SHP77 treated with DMSO at 0.1 percent for 48 hours (cell line): ENCODE results near the gene FOSB.
"Not testable (repeated sequence)": the region's sequence is repeated elsewhere in the genome, so short reads cannot be mapped to it uniquely, and the experiment has no call there.

Experiments
- DNase-seq: peaks from one replicate; lab custom pipeline; 2025; lab: John Stamatoyannopoulos, UW

FOSB gene

DNA sequence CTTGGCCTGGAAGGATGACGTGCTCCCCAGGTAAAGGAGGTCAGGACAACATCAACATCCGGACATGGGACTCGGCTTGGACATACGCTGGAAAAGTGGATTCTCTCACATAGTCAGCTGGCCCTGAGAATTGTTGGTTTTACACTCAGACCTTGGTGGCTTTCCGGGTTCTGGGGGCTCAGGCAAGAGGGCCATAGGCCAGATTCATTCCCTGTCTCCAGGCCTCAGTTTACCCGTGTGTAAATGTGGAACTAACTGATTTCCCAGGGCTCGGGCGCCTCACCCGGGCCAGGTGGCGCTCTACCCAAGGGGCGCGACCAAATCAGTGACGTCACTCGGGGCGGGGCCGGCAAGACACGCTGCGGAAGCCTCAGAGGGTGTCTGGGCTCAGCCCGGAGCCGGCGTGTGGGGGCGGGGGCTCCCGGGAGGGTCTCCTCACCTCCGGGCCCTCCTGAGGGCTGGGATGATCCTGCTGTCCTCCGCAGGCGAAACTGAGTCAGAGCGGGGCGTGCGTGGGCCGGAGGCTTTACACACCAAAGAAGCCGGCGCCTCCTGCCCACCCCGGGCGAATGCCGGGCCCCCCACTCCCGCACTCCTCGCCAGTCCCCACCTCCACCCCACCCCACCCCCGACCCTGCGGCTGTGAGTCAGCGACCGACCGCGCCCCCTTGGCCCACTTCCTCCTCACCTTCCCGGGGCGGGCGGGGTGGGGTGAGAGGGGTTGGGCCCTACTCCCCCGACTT, 38.6 kb downstream of the FOSB start:
- DNase-seq = peak; percentile 75

DNA sequence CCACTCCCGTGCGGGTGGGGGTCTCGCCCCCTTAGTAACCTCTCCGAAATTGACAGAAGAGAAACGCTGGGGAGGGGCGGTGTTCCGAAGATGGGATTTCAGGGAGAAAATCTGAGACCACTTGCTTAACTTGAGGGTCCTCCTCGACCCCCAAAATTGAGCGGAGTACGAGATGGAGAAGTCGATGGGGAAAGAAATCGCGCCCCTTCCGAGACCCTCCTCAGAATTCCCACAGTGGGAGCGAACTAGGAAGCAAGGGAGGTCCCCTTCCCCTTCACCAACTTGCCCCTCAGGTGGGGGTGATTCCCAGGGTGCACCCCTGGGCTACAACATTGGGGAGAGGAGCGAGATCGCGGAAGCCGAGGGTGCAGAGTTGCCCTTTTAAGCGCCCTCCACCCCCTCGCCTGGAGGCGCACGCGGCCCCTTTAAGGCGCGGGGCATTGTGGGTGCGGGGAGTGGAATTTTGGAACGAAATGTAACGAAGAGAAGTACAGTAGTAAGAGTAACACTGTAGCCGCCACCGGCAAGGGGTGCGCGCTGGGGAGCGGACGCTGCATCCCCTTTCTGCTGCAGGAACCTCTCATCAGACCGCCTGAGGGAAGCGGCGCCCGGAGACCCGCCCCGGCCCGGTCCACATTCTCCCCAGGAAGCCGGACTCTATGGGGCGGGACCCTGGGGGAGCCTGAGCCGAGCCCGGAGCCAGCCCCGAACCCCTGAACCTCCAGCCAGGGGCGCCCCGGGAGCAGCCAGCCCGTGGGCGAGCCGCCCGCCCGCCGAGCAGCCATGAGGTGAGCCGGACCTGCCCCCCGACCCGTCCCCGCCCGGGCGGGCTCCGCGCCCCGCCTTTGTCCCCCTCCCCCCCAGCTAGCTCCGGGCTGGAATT, 39.4 kb downstream of the FOSB start, which contains the start of gene VASP:
TSS of gene VASP (plus strand) at position 491 of the 883 bp plus-strand sequence. CDS start at position 784, 293 bp downstream.
- peak; percentile 51 for DNase-seq

DNA sequence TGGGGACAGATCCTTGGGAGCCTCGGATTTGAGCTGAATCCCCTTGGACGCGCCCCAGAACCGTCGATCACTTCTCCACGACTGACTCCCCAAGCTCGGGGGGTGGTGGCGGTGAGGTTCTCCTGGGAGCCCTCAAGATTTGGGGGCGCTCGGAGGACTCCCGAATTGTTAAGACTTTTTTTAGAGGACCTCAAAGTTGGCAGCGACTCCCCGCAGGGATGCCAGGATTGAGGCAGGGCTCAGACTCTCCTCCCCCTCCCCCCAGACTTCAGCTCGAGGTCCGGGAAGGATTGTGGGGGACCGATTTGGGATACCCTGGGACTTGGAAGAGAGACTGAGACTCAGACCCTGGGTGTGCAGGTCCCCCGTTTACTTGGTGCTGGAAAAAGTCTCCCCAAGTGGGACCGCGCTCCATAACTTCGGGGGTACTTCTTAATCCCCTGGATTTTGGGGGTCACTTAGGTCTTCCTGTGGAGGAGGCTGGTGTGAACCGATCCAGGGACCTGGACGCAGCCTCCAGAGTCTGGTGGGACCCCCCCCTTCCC, 40.1 kb downstream of the FOSB start:
- DNase-seq = no peak

DNA sequence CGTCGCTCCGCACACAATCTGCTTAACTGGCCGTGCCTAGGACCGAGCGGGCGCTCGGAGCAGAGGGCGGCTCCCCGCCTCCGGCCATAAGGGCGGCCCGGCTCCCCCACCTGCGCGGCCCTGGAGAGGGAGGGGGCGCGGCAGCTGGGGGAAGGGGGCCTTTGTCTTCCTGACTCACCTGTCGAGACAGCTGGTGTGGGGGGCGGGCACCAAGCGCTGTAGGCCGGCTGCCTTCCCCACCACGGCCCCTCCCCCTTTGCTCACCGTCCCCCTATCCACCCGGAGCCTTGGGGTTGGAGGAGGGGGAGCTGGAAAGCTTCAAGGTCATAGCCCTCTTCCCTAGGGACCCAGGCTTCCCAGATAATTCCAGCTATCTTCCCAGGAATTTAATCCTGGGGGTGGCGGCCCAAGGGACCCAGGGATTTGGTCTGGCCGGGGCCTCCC, 40.6 kb downstream of the FOSB start:
- no peak for DNase-seq

DNA sequence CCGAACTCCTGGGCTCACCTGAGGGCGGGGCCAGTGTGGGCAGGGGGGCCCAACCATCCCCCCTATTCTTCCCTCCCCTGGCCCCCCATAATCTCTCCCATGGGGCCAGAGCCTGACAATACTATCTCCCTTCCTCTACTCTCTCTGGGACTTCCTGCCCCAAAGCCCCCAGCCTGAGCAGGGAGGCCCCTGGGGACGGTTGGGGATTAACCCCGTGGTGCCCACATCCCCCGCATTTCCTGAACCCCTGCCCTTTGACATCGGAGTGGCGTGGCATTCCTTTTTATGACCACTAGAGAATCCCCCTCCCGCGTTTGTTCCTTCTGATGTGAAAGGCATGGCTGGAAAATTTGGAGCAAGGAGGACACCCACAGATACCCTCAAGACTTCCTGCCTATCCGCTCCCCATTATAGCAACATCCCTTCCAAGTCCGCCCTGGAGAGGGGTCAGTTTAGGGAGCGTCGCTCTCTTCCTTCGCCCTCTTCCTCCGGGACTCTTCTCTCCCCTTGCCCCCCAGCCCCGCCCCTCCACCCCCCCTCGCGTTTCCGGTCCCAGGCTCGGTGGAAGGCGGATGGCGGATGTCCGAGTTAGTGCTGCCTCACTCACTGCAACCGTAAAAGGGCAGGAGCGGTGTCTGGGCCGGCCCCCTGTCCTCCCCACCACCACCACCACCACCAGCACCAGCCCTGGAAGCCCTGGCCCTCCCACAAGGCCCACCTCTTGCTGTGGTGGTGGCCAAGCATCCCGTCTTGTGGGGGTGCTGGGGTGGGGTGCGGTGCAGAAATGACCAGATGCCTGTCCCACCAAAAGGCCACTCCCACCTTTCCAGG, 41.3 kb downstream of the FOSB start:
- DNase-seq = no peak

DNA sequence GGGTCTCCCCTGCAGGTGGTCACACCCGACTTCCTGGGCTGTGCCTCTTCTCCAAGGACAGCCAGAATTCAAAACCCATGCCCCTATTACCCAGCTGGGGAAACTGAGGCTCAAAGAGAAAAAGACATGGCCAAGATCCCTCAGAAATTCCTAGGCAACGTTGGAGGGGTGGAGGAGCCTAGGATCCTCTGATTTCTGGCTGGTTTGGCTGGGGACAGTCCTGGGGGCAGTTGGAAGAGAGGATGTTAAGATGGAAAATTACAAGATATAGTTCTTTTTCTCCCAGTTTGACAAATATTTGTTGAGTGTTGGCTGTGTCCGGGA, 41.9 kb downstream of the FOSB start:
- no peak for DNase-seq

DNA sequence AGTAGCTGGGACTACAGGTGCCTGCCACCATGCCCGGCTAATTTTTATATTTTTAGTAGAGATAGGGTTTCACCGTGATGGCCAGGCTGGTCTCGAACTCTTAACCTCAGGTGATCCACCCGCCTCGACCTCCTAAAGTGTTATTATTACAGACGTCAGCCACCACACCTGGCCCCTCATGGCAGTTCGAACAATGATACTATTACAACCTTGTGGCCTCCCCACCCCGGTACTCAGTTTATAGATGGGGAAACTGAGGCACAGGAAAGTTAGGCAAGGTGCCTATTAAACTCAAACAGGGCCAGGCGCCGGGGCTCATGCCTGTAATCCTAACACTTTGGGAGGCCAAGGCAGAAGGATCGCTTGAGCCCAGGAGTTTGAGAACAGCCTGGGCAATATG, 42.6 kb downstream of the FOSB start:
- DNase-seq = not testable (repeated sequence)

DNA sequence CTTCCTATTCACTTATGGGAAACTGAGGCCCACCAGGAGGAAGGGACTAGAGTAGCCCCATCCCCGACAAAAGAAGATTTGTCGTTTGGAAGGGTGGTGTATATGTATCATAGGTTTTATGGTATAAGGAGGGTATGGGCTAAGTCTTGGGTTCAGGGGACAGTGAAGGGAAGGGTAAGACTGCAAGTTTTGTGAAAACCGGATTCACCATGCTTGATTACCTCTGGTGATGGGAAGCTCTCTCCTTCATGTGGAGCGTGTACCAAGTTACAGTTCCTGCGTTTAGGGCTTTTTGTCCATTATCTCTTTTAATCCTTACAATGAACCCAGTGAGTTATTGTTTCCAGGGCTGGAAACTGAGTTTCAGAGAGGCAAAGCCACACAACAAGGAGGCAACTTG, 43.3 kb downstream of the FOSB start:
- no peak for DNase-seq

DNA sequence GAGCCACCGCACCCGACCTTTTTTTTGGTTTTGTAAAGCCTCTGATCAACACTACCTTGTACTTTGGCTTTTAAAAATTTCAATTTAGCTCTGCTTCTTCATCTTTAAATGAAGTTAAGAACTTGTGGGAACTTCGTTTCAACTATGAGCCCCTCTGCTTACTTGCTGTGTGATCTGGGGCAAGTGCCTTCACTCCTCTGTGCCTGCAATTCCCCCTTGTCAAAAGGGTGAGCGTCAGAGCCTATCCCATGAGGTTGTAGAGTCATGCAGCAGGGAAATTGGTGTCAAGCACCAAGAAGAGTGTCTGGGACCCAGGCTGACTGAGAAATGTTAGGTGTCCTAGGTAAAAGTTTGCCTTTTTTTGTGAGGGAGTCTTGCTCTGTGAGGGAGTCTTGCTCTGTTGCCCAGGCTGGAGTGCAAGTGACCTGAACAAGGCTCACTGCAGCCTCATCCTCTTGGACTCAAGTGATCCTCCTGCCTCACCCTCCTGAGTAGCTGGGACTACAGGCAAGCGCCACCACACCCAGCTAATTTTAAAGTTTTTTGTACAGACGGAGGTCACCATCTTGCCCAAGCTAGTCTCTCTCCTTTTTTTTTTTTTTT, 45.2 kb downstream of the FOSB start:
- no peak for DNase-seq

DNA sequence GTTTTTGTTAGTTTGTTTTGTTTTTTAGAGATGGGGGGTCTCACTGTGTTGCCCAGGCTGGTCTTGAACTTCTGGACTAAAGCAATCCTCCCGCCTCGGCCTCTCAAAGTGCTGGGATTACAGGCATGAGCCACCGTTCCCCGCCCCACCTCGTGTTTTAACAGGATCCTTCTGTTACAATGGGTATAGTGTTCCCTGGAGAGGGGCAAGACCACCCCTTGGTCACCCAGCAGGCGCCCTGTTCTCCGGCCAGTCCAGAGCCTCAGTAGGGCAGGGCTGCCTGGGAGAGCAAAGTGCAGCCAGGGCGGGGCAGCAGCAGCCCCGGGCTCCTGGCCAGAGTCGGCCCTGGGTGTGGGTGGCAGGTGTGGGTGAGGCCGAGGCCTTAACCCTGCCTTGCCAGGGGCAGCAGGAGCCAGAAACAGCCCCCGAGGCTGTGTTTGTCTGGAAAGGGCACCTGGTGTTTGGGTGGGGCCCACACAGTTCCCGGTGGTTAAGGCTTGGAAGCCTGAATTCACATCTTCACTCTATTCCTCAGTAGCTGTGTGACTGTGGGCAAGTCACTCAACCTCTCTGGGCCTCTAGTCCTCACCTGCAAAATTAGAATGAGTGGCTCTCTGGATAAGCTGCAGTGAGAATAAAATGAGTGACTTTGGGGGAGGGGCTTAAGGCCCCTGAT, 46.7 kb downstream of the FOSB start:
- no peak for DNase-seq

DNA sequence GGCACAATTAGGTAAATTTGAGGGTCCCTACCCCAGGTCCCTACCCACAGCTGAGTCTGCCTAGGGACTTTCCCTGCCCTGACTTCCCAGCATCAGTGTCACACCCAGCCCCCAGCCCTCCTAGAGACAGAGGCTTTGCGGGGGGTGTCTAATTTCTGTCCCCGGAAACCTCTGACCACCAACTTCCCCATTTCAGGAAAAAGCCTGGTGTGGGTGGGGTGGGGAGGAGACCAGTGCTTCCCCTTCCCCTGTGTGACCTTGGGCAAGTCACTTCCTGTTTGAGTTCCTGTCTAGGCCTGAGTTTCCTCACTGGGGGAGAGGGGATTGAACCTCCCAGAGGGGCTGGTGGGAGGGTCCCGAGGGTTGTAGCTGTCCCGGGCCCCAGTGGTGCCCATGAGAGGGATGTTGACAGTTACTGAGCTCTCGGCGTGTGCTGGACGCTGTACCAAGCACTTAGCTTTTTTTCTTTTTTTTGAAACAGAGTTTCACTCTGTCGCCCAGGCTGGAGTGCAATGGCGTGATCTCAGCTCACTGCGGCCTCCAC, 47.4 kb downstream of the FOSB start:
- DNase-seq = no peak

DNA sequence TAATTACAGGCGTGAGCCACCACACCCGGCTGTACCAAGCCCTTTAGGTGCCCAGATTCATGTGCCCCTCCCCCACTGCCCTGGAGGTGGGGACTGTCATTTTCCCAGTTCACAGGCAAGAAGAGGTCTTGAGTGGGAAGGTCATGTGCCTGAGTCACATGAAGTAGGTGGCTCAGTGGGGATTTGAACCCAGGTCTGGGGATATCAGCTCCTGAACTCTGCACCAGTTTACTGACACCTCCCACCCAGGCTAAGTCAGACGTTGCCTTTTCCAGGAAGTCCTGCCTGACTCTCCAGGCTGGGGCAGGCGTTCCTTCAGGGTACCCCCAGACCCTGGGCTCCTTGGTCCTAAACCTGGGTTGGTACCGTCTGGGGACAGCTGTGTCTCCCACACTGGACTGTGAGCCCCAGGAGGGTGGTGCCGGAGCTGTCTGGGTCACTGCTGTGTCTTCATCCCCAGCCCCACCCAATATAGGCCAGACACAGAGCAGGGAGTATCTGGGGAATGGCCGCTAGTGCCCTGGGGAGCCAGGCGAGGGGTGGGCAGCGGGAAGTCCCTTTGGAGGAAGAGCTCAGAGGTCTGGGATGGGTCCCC, 48.1 kb downstream of the FOSB start:
- DNase-seq = no peak

DNA sequence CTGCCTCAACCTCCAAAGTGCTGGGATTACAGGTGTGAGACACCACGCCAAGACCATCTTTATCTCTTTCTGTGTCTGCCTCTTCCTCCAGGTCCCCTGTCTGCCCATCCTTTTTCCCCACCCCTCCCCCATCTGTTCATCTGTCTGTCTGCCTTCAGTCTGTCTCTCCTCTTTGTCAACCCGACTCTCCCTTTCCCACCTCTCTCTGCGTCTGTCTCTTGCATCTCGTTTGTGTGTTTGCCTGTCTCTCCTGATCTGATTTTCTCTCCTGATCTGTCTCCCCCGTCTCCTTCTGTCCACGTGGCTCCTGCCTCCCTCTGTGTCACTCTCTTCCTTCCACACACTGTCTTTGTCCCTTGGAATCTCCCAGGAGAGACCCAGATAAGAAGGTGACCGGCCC, 49.4 kb downstream of the FOSB start:
- DNase-seq = no peak

DNA sequence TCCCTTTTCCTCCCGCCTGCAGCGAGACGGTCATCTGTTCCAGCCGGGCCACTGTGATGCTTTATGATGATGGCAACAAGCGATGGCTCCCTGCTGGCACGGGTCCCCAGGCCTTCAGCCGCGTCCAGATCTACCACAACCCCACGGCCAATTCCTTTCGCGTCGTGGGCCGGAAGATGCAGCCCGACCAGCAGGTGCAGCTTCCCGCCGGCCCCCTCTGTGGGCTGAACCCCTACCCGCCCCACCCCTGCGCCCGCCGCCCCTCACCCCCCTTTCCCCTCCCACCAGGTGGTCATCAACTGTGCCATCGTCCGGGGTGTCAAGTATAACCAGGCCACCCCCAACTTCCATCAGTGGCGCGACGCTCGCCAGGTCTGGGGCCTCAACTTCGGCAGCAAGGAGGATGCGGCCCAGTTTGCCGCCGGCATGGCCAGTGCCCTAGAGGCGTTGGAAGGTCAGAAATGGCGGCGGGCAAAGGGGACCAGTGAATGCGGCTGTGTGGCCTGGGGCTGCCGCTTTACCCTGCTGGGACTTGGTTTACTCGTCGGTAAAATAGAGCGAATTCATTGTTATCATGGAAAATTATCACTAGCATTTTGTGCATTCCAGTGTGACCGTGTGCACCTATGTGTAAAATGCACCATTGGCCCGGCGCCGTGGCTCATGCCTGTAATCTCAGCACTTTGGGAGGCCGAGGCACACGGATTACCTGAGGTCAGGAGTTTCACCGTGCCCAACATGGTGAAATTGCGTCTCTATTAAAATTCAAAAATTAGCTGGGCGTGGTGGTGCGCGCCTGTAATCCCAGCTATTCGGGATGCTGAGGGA, 50.1 kb downstream of the FOSB start:
- no peak for DNase-seq

DNA sequence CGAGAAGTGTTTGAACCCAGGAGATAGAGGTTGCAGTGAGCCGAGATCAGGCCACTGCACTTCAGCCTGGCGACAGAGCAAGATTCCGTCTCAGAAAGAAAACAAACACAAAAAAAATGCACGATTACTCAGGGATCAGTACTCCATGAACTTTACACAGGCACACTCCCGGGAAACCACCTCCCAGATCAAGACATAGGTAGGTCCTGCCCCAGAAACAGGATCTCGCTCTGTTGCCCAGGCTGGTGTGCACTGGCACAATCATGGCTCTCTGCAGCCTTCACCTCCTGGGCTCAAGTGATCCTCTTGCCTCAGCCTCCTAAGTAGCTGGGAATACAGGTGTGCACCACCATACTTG, 50.7 kb downstream of the FOSB start:
- no peak for DNase-seq

DNA sequence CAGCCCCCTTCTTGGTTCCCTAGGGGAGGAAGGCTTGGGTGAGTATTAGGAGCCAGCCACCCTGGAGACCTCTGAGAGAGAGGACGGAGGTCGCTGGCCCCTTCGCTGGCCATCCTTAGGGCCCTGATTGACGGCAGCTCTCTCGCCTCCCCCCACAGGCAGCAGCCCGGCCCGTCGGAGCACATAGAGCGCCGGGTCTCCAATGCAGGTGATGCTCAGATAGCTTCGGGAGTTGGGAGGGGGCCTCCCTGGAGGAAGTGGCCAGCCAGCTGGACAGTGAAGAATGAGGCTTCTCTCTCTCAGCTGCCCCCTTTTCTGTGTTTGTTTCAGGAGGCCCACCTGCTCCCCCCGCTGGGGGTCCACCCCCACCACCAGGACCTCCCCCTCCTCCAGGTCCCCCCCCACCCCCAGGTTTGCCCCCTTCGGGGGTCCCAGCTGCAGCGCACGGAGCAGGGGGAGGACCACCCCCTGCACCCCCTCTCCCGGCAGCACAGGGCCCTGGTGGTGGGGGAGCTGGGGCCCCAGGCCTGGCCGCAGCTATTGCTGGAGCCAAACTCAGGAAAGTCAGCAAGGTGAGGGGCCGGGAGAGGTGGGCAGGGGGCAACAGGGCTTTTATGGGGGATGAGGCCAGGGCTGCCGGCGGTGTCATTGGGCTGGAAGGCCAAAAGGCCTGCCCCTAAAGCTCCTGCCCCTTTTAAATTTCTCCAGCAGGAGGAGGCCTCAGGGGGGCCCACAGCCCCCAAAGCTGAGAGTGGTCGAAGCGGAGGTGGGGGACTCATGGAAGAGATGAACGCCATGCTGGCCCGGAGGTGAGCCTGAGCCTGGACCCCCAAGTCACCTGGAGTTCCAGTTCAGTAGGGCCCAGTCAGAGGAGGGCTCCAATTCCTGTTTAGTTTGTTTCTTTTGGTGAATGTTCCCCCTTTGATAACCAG, 54.5 kb downstream of the FOSB start:
- no peak for DNase-seq

DNA sequence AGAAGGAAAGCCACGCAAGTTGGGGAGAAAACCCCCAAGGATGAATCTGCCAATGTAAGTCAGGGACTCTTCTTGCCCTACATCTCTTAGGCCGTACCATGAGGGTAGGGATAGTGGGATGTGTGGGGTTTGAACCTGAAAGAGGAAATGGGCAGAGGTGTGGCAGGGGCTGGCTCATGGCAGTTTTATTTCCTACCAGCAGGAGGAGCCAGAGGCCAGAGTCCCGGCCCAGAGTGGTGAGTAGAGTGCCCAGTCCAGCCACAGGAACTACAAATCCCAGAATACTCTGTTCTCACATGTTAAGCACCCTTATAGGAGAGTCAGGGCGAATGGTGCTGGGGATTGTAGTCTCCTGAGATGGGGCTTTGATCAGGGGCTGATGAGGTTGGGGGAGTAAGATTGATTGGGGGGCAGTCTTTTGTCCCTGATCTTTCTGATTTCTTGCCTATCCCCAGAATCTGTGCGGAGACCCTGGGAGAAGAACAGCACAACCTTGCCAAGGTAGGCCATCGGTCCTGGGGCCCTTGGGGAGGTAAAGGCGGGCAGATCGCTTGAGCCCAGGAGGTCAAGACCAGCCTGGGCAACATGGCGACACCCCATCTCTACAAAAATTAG, 56.0 kb downstream of the FOSB start:
- peak; percentile 72 for DNase-seq

DNA sequence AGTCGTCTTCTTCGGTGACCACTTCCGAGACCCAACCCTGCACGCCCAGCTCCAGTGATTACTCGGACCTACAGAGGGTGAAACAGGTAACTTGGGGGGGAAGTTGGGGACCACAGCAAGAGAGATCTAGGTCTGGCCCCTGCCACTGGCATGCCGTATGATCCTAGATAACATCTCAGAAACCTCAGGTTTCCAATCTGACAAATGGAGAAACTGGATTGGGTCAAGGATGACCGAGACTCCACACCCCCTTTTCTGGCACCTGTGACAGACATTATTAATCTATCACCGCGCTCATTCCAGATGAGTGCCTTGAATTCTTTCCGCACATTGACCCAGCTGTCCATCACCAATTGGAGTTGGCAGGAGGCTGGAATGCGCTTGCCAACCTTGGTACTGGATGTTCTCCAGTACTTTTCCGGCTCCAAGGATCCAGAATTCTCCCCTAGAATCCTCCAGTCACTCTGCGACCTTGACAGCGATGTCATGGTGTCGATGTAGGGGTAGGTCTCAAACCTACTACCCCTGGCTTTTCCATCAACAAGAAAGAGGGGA, 56.9 kb downstream of the FOSB start:
- no peak for DNase-seq
